K562 (cell line): ENCODE measurements around the gene RPS10. TPM values are rescaled to one million over a fixed set of nuclear protein-coding genes. Genes with fewer than 3 reads are reported as not detected.
A peak's percentile ranks its signal among the peaks of the same experiment; 100 is the strongest.

Experiments
- ATF1 ChIP-seq, 2 experiments: fragments of 450-650 bp in 1 of 2; IDR thresholded peaks; 2 replicates each; pipeline ENCODE4 v1.6.1; 2016; ENCODE audit warnings: missing compliant biosample characterization in 1 of 2, missing genetic modification characterization in 1 of 2
- ATF7 ChIP-seq: fragments of 450-650 bp; IDR thresholded peaks from 2 replicates; pipeline ENCODE4 v1.7.1; 2014; ENCODE audit warnings: mild to moderate bottlenecking, moderate library complexity
- CBFA2T3 ChIP-seq: fragments of 450-650 bp; IDR thresholded peaks from 2 replicates; pipeline ENCODE4 v1.6.1; 2017
- CBX1 ChIP-seq: sonication (generic); IDR thresholded peaks from 2 replicates; pipeline ENCODE4 v1.6.1; 2016; ENCODE audit warnings: antibody characterized with exemption, low read depth, mild to moderate bottlenecking
- ETV5 ChIP-seq: sonication (generic); formaldehyde crosslinking; IDR thresholded peaks from 2 replicates; pipeline ENCODE4 v1.4.0; 2020; ENCODE audit warnings: low read depth, mild to moderate bottlenecking, missing genetic modification reagents
- GTF2F1 ChIP-seq: IDR thresholded peaks from 2 replicates; pipeline ENCODE4 v1.6.1; 2011; ENCODE audit warnings: low read depth, low read length, improper control_type of control experiment
- KAT8 ChIP-seq: fragments of 450-650 bp; IDR thresholded peaks from 2 replicates; pipeline ENCODE4 v1.6.1; 2016; ENCODE audit warnings: low read depth, mild to moderate bottlenecking
- MAZ ChIP-seq, 2 experiments: fragments of 450-650 bp in 1 of 2; sonication (generic) in 1 of 2; formaldehyde crosslinking; IDR thresholded peaks in 1 of 2; conservative IDR thresholded peaks in 1 of 2; 2 replicates each; pipeline versions ENCODE4 v1.4.0 to v1.5.0; 2020; ENCODE audit warnings: mild to moderate bottlenecking in 1 of 2, missing genetic modification reagents in 1 of 2
- MLX ChIP-seq, 2 experiments: fragments of 450-650 bp in 1 of 2; sonication (generic) in 1 of 2; formaldehyde crosslinking; conservative IDR thresholded peaks; 2 replicates each; pipeline versions ENCODE4 v1.4.0 to v1.8.1; 2020 to 2022; ENCODE audit warnings: mild to moderate bottlenecking in 1 of 2, missing genetic modification reagents in 1 of 2
- NELFE ChIP-seq: IDR thresholded peaks from 2 replicates; pipeline ENCODE4 v1.6.1; 2011; ENCODE audit warnings: mild to moderate bottlenecking; ENCODE audit not compliant: insufficient read depth, insufficient read length
- POU5F1 ChIP-seq: fragments of 150-350 bp; IDR thresholded peaks from 2 replicates; pipeline ENCODE4 v1.6.1; 2014; ENCODE audit warnings: borderline replicate concordance, low read length, low read depth, mild to moderate bottlenecking; ENCODE audit not compliant: partially characterized antibody
- TFAP4 ChIP-seq: sonication (generic); formaldehyde crosslinking; IDR thresholded peaks from 2 replicates; pipeline ENCODE4 v1.8.0; 2022; ENCODE audit warnings: missing genetic modification reagents, mild to moderate bottlenecking, moderate library complexity, borderline replicate concordance
- TOE1 ChIP-seq, 2 experiments: fragments of 450-650 bp in 1 of 2; sonication (generic) in 1 of 2; formaldehyde crosslinking in 1 of 2; IDR thresholded peaks; 2 replicates each; pipeline versions ENCODE4 v1.7.1 to v1.8.0; 2016 to 2022; ENCODE audit warnings: borderline replicate concordance in 2 of 2, mild to moderate bottlenecking in 2 of 2, antibody characterized with exemption in 1 of 2, inconsistent platforms in 1 of 2, low read depth in 1 of 2, missing genetic modification reagents in 1 of 2, moderate library complexity in 1 of 2
- ZKSCAN3 ChIP-seq: fragments of 250-450 bp; sonication (Bioruptor Pico); IDR thresholded peaks from 2 replicates; pipeline ENCODE4 v1.4.0; 2020
- ZNF398 ChIP-seq: fragments of 250-450 bp; sonication (Bioruptor Pico); IDR thresholded peaks from 2 replicates; pipeline ENCODE4 v1.8.0; 2021; ENCODE audit warnings: moderate library complexity, mild to moderate bottlenecking, inconsistent platforms
- polyA plus RNA-seq, 8 experiments: library from polyadenylated mRNA; depleted of rRNA in 4 of 8; stranded (reverse) in 5 of 8; unstranded in 3 of 8; fragments of >200 nt; fragmentation: Nextera tagmentation in 2 of 8; fragmentation: Illumina TruSeq in 1 of 8; extraction: Ambion mirVana in 2 of 8; extraction: Trizol in 1 of 8; gene quantifications; 2 replicates each; pipeline versions ENCODE4 v1.2.1 to v1.2.3, GENCODE V29; 2011 to 2014; ENCODE audit warnings: inconsistent platforms in 1 of 8, missing spikeins in 1 of 8
- total RNA-seq, 7 experiments: library from RNA; depleted of rRNA in 6 of 7; stranded (reverse); fragments of >200 nt in 6 of 7; fragmentation: Illumina TruSeq in 2 of 7; extraction: Trizol in 2 of 7; gene quantifications; 2 replicates each; pipeline versions ENCODE4 v1.2.1 to v1.2.3, GENCODE V29; 2011 to 2021; ENCODE audit warnings: low replicate concordance in 1 of 7

The RPS10 gene
- total and polyA plus RNA-seq, 9 of the 15 experiments (the other 6 are each of a cell fraction or from before 2014, with no cell fraction given): 2,680 to 5,251 (median 3,876) TPM

- no peak for TF ChIP-seq ZNF398
- no peak for TF ChIP-seq MLX (CRISPR knock-in tag; conservative IDR thresholded peaks at IDR 0.05)
- no peak for TF ChIP-seq POU5F1
- TF ChIP-seq KAT8: no peak
- no peak for TF ChIP-seq ZKSCAN3 (CRISPR knock-in tag)
- peak; percentile 78; the same call in 1 of the 2 replicates for TF ChIP-seq TFAP4 (CRISPR knock-in tag)
- TF ChIP-seq GTF2F1: peak; percentile 91
- TF ChIP-seq ETV5: 0 out of 2 replicates have a peak, but pooled peaks have one; percentile 13
- TF ChIP-seq NELFE: peak; percentile 20
- no peak for TF ChIP-seq ATF1 (CRISPR knock-in tag; IDR thresholded peaks at IDR 0.05)
- peak; percentile 88 for TF ChIP-seq ATF1 (tag; IDR thresholded peaks at IDR 0.05)
- TF ChIP-seq CBX1: peak; percentile 86
- peak; percentile 61 to 78 for TF ChIP-seq MAZ (CRISPR knock-in tag; conservative IDR thresholded peaks at IDR 0.05 in 1 of 2, IDR thresholded peaks at IDR 0.05 in 1 of 2)
- peak; percentile 83 for TF ChIP-seq ATF7
- peak; percentile 79 for TF ChIP-seq TOE1 (IDR thresholded peaks at IDR 0.05; ENCODE audit: borderline replicate concordance)
- no peak for TF ChIP-seq TOE1 (CRISPR knock-in tag; IDR thresholded peaks at IDR 0.05; ENCODE audit: borderline replicate concordance, low read depth)
- TF ChIP-seq CBFA2T3: no peak
Observed at GRCh38 chr6:34425498-34426410, at the start of gene RPS10 (continued).
